Right lobe of liver (tissue), 4 donors: ENCODE measurements around the gene DNAAF8.

Experiments
- POLR2A ChIP-seq: fragments of 450-650 bp; IDR thresholded peaks from one replicate; pipeline ENCODE4 v1.6.1; 2017; ENCODE audit warnings: antibody characterized with exemption, mild to moderate bottlenecking
- TF ChIP-seq, protein P1 (sequence below), 4 donors: fragments of 200-600 bp in 3 of 4; fragments of 450-650 bp in 1 of 4; IDR thresholded peaks; one replicate each; pipeline versions ENCODE4 v1.5.1 to v1.8.0; 2016 to 2022; ENCODE audit warnings: antibody characterized with exemption in 4 of 4, mild to moderate bottlenecking in 2 of 4
- donor health status: DM: no; HTN: no; CAD: no.
- donor health status: DM: no; HTN: no; CAD: no.
- donor health status: DM: no; HTN: yes; CAD: no.

DNA sequence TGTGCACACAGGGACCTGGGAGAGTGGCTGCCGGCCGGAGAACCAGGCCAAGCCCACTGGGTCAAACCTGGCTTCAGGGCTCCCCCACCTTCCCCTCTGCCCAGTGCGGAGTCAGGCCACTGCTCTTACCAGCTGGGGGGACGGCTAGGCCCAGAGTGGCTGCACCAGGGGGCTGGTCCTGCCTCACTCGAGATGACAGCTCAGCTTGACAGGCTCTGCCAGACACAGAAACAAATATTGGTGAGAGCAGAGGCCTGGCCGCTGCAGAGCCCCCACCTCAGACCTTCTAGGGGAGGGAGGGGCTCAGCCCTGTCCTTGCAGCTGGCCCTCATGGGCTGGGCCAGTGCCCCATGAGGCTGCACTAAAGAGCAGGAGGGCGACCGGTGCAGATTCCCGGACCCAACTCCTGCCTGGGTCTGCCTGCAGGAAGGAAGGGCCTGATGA is 36.5 kb upstream of the DNAAF8 start:
- no peak for TF ChIP-seq POLR2A
- TF ChIP-seq, protein P1, sequence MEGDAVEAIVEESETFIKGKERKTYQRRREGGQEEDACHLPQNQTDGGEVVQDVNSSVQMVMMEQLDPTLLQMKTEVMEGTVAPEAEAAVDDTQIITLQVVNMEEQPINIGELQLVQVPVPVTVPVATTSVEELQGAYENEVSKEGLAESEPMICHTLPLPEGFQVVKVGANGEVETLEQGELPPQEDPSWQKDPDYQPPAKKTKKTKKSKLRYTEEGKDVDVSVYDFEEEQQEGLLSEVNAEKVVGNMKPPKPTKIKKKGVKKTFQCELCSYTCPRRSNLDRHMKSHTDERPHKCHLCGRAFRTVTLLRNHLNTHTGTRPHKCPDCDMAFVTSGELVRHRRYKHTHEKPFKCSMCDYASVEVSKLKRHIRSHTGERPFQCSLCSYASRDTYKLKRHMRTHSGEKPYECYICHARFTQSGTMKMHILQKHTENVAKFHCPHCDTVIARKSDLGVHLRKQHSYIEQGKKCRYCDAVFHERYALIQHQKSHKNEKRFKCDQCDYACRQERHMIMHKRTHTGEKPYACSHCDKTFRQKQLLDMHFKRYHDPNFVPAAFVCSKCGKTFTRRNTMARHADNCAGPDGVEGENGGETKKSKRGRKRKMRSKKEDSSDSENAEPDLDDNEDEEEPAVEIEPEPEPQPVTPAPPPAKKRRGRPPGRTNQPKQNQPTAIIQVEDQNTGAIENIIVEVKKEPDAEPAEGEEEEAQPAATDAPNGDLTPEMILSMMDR (IDR thresholded peaks at IDR 0.05) = no peak
